ENCODE measurements around the gene SERF1B.
"Not testable (repeated sequence)": the region's sequence is repeated elsewhere in the genome, so short reads cannot be mapped to it uniquely, and the experiment has no call there.

SERF1B gene

GRCh38 chr5:70025106-70025844 is at the start of gene SERF1B:
Gene SERF1B (plus strand): TSS chr5:70025251. CDS start chr5:70025452, 201 bp downstream.
- not testable (repeated sequence) for DNase-seq (ENCODE audit: low read depth in 2 of 2)

GRCh38 chr5:69991713-69992112 is 33.3 kb upstream of the SERF1B start:
- not testable (repeated sequence) for DNase-seq (ENCODE audit: low read depth in 2 of 2)

GRCh38 chr5:69995535-69995934 is 29.5 kb upstream of the SERF1B start:
- not testable (repeated sequence) for DNase-seq (ENCODE audit: low read depth in 2 of 2)

GRCh38 chr5:70020660-70021059 is 4.4 kb upstream of the SERF1B start:
- not testable (repeated sequence) for DNase-seq (ENCODE audit: low read depth in 2 of 2)

GRCh38 chr5:70025845-70026145 is 744 bp downstream of the SERF1B start:
- not testable (repeated sequence) for DNase-seq (ENCODE audit: low read depth in 2 of 2)

- DNase-seq (ENCODE audit: low read depth in 2 of 2), result not testable (repeated sequence)
These were observed 6.2 kb downstream of the SERF1B start for GRCh38 chr5:70031204-70031603.

GRCh38 chr5:70041411-70041810 is 16.4 kb downstream of the SERF1B start:
- DNase-seq (ENCODE audit: low read depth in 2 of 2), result not testable (repeated sequence)

GRCh38 chr5:70049790-70050142 is 24.7 kb downstream of the SERF1B start:
- DNase-seq (ENCODE audit: low read depth in 2 of 2), result not testable (repeated sequence)

GRCh38 chr5:70056289-70056942 is 31.4 kb downstream of the SERF1B start:
- DNase-seq (ENCODE audit: low read depth in 2 of 2), result not testable (repeated sequence)

- DNase-seq (ENCODE audit: low read depth in 2 of 2), result not testable (repeated sequence)
These were observed 32.1 kb downstream of the SERF1B start for GRCh38 chr5:70057140-70057539.

GRCh38 chr5:70077632-70078031 is 52.6 kb downstream of the SERF1B start:
- DNase-seq (ENCODE audit: low read depth in 2 of 2), result not testable (repeated sequence)

GRCh38 chr5:70088907-70089464 is 63.9 kb downstream of the SERF1B start:
- not testable (repeated sequence) for DNase-seq (ENCODE audit: low read depth in 2 of 2)

GRCh38 chr5:70091776-70092175 is 66.7 kb downstream of the SERF1B start:
- not testable (repeated sequence) for DNase-seq (ENCODE audit: low read depth in 2 of 2)

All from activated CD4-positive, alpha-beta T cell treated with anti-CD3 and anti-CD28 coated beads for 24 hours (primary cell).